HG03108 (cell line): Measurements from ENCODE around the gene SORL1-AS1.

Source experiments
- ATAC-seq: cut with Tn5 transposase; IDR thresholded peaks from one replicate; pipeline ENCODE4 v1.9.1; 2021; ENCODE audit warnings: moderate library complexity; ENCODE audit not compliant: unreplicated experiment

SORL1-AS1 gene

DNA sequence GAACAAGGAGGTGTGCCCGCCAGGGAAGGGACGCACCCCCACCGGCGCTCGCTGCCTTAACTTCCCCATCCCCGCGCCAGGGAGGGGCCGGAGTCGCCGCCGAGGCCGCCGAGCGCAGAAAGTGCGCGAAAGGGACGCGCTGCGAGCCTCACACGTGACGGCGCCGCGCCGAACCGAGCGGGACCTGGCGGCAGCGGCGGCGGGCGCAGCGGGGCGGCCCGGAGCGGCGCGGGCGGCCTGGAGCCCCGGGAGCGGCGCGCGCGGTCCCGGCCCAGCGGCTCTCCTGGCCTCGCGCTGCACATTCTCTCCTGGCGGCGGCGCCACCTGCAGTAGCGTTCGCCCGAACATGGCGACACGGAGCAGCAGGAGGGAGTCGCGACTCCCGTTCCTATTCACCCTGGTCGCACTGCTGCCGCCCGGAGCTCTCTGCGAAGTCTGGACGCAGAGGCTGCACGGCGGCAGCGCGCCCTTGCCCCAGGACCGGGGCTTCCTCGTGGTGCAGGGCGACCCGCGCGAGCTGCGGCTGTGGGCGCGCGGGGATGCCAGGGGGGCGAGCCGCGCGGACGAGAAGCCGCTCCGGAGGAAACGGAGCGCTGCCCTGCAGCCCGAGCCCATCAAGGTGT, 670 bp downstream of the SORL1-AS1 start, which contains the start of gene SORL1:
Gene SORL1 (plus strand): TSS at position 329 of the 623 bp plus-strand sequence. CDS start 18 bp downstream, at position 347.
- ATAC-seq, result peak; percentile 42

DNA sequence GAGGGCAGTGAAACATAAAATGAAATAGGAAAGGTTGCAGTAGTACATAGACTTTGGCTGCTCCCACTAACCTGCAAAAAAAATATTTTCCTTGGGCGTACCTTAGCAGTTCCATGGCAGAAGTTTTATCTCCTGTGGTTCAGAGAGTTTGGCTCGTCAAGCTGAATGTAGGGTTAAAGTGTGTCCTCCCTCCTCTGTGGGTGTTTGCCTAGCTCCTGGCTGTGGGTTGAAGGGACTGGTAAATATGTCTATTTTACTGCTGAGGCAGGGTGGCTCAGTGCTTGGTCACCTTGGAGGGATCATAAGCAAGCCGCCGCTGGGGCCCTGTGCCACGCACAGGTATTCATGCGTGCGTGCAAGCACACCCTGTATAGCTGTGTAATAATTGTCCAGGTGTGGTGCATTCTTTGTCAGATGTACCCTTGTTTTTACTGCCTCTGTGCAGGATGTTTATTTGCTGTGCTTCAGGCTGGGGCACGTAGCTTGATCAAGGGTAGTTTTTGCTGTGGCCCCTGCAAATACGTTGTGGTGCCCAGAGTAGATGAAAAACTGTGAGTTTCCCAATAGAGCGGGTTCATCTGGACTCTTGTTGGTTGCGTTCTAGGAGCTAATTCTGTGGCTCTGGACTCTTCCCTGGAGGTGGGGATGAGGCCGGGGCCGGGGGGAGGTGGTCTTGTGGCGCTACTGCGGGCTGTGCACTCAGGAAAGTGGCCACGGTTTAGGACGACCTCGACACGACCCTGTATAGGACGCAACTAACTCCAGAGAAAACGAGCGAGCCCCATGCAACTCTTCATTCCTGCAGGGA, 1.4 kb downstream of the SORL1-AS1 start:
- ATAC-seq, result no peak

- ATAC-seq, result no peak
Observed at GRCh38 chr11:121450401-121450800, 2.4 kb downstream of the SORL1-AS1 start.

GRCh38 chr11:121449626-121450025, 3.1 kb downstream of the SORL1-AS1 start:
- ATAC-seq, result no peak

DNA sequence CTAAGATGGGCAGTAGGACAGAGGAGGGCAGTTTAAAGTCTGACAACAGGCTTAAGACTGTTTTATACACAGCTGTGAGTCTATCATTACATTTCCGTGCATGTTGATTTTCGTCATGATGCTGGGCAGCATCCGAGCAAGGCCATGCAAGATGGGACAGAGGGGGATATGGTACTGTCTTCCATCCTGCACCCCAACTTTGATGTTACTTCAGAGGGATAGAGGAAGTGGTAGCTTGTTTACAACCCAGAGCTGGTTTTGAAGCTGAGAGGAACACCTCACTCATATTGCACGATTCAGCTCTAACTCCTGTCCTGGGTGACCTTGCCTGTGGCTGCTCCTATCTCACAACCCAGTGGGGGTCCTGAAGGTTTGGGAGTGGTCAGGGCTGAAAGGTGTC, 3.6 kb downstream of the SORL1-AS1 start:
- no peak for ATAC-seq

GRCh38 chr11:121448431-121448941, 4.3 kb downstream of the SORL1-AS1 start:
- ATAC-seq, result no peak

GRCh38 chr11:121448011-121448410, 4.8 kb downstream of the SORL1-AS1 start:
- no peak for ATAC-seq

DNA sequence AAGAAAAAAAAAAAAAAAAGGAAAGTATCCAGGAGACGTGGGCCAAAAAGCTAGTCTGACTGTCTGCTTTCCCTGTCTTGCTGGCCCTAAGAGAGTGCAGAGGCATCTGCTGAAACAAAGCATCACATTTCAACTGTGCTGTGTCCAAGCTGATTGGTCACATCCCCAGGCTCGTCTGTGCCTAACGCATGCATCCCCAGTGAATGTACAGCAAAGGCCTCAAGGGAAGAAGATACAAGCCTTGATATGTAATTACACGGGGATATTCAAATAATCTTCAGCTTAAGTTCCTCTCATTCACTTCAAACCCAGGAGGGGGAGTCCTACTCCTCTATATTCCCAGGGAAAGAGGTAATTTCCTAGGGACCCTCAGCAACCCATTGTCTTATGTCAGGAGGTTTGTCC, 6.0 kb downstream of the SORL1-AS1 start:
- ATAC-seq, result no peak

DNA sequence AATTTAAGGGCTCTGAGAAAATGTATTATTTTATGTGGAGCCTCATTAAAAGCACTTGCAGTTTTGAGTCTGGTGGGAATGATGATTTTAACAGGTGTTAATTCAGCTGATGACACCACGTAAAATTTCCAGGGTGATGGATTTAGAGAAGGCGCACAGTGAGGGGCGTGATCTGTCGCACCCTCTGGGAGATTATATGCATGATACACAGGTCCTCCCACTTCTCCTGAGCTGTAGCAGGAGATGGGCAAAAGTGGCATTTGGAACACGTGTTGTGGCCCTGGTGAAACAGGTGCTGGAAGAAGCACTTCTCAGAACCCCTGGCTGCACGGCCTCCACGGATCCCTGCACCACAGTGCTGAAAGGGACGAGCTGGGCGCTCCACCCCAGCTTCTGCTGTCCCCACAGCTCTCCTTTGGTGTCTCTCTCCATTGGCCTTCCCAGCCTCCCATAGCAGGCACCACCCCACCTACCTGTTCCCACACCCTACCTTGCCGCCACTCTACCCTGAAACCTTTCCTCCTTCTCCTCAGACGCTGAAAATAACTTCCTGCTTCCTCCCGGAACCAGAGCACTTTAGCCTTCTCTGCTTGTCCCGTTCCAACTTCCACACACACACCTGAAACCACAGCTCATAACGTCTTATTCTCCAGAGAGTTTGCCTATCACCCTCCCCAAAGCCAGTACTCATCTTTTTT, 7.5 kb downstream of the SORL1-AS1 start:
- no peak for ATAC-seq

- ATAC-seq, result no peak
Observed at GRCh38 chr11:121444526-121444925, 8.2 kb downstream of the SORL1-AS1 start.

DNA sequence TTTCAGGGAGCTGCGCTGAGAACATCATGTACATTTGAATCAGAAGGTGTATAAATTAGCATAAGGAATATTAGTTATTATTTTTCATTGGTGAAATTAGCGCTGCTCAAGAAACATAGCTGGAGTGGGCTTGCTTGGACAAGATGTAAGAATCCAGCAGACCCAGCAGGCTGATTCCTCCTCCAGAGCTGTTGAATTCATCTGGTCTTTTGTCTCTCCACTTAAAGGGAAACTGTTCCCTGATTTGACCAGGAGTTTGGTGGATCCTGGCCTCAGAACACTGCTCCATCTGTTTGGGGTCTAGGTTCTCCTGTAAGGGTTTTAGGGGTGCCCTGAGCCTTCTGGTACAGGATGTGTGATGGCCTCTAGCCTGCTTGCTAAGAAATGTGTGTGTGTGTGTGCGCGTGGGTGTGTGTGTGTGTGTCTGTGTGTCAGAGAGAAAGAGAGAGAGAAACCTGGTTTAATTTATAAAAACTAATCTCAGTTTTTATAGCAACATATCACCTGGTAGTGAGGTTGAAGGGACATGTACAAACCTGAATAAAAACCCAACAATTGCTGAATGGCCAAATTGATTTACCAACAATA, 9.0 kb downstream of the SORL1-AS1 start:
- ATAC-seq, result no peak

DNA sequence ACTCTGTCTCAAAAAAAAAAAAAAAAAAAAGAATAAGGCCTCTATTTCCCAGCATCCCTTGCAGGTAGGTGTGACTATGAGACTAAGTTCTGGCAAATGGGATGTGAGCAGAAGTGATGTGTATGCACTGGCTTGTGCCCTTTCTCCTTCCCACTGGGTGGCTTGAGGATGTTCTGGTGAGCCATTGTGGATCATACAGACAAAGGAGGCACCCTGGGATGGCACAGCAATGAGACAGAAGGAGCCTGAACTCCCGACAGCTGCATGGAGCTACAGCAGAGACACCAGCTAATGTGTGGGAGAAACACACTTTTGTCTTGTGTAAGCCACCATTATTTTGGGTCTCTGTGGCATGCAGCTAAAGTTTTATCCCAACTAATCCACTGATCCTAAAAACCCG, 11.2 kb downstream of the SORL1-AS1 start:
- no peak for ATAC-seq

GRCh38 chr11:121439759-121440158, 13.0 kb downstream of the SORL1-AS1 start:
- no peak for ATAC-seq

- no peak for ATAC-seq
Observed at GRCh38 chr11:121439337-121439736, 13.4 kb downstream of the SORL1-AS1 start.

- no peak for ATAC-seq
Observed at GRCh38 chr11:121437686-121438078, 15.1 kb downstream of the SORL1-AS1 start.

GRCh38 chr11:121437018-121437685, 15.6 kb downstream of the SORL1-AS1 start:
- ATAC-seq, result no peak

GRCh38 chr11:121435551-121436511, 16.9 kb downstream of the SORL1-AS1 start:
- ATAC-seq, result no peak

DNA sequence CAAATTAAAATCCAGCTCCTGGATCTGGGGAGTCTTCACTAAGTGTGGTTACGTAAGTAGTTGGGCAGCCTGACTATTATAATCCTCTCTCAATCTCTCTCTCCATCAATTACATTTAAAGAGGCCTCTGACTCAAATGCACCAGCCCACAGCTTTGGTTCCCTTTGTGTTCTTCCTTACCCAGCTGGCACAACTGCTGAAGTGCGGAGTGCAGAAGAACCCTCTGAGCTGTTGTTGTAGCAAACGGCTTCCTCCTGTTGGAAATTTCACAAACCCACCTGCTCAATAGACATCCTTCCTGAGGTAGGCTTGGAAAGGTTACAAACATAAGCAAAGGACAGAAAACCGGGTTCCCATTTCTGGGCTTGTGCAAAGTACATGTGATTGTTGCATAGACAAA, 17.6 kb downstream of the SORL1-AS1 start:
- ATAC-seq, result no peak

- no peak for ATAC-seq
Observed at GRCh38 chr11:121431820-121432526, 20.8 kb downstream of the SORL1-AS1 start.
